HepG2 (cell line): ENCODE data around the gene SOX9. TPM values are rescaled to one million over a fixed set of nuclear protein-coding genes. Genes with fewer than 3 reads are reported as not detected.
A peak's percentile ranks its signal among the peaks of the same experiment; 100 is the strongest.

Source experiments
- AGO2 ChIP-seq: fragments of 200-400 bp; formaldehyde crosslinking; optimal IDR thresholded peaks from 2 replicates; pipeline ENCODE3; 2017; ENCODE audit warnings: mild to moderate bottlenecking, low read depth, low read length, moderate library complexity
- CAMTA2 ChIP-seq: sonication (generic); formaldehyde crosslinking; IDR thresholded peaks from 2 replicates; pipeline ENCODE4 v1.4.0; 2020; ENCODE audit warnings: mild to moderate bottlenecking, missing genetic modification reagents, borderline replicate concordance
- FOXC1 ChIP-seq: sonication (generic); formaldehyde crosslinking; IDR thresholded peaks from 2 replicates; pipeline ENCODE4 v1.8.0; 2022; ENCODE audit warnings: mild to moderate bottlenecking, missing genetic modification reagents, borderline replicate concordance
- MAZ ChIP-seq, 2 experiments: sonication (generic) in 1 of 2; formaldehyde crosslinking in 1 of 2; IDR thresholded peaks; 2 replicates each; pipeline versions ENCODE4 v1.5.0 to v1.6.1; 2012 to 2020; ENCODE audit warnings: low read depth in 2 of 2, mild to moderate bottlenecking in 2 of 2, borderline replicate concordance in 1 of 2, improper control_type of control experiment in 1 of 2, low read length in 1 of 2, missing genetic modification reagents in 1 of 2, moderate library complexity in 1 of 2
- MTF2 ChIP-seq: sonication (generic); formaldehyde crosslinking; IDR thresholded peaks from 2 replicates; pipeline ENCODE4 v1.5.0; 2020; ENCODE audit warnings: missing genetic modification reagents, borderline replicate concordance
- PCBP1 ChIP-seq: fragments of 200-400 bp; formaldehyde crosslinking; IDR thresholded peaks from 2 replicates; pipeline ENCODE4 v1.6.1; 2017; ENCODE audit warnings: mild to moderate bottlenecking, low read depth, low read length, borderline replicate concordance
- PHF8 ChIP-seq: sonication (generic); formaldehyde crosslinking; IDR thresholded peaks from 2 replicates; pipeline ENCODE4 v1.5.0; 2020; ENCODE audit warnings: missing genetic modification reagents
- PLRG1 ChIP-seq: fragments of 450-650 bp; conservative IDR thresholded peaks from 2 replicates; pipeline ENCODE4 v1.6.1; 2016
- WIZ ChIP-seq: sonication (generic); formaldehyde crosslinking; IDR thresholded peaks from 2 replicates; pipeline ENCODE4 v1.5.1; 2020; ENCODE audit warnings: mild to moderate bottlenecking, missing genetic modification reagents
- ZBTB1 ChIP-seq: sonication (generic); formaldehyde crosslinking; IDR thresholded peaks from 2 replicates; pipeline ENCODE4 v1.4.0; 2020; ENCODE audit warnings: missing genetic modification reagents, borderline replicate concordance
- ZBTB44 ChIP-seq: sonication (generic); formaldehyde crosslinking; IDR thresholded peaks from 2 replicates; pipeline ENCODE4 v1.4.0; 2020; ENCODE audit warnings: missing genetic modification reagents
- ZNF256 ChIP-seq: sonication (generic); formaldehyde crosslinking; conservative IDR thresholded peaks from 2 replicates; pipeline ENCODE4 v1.4.0; 2020; ENCODE audit warnings: missing genetic modification reagents
- ZNF34 ChIP-seq: sonication (generic); formaldehyde crosslinking; IDR thresholded peaks from 2 replicates; pipeline ENCODE4 v1.4.0; 2020; ENCODE audit warnings: mild to moderate bottlenecking, missing genetic modification reagents, borderline replicate concordance
- ZNF382 ChIP-seq: sonication (generic); formaldehyde crosslinking; IDR thresholded peaks from 2 replicates; pipeline ENCODE4 v1.5.0; 2020; ENCODE audit warnings: missing genetic modification reagents, mild to moderate bottlenecking, borderline replicate concordance
- ZNF629 ChIP-seq: sonication (generic); formaldehyde crosslinking; conservative IDR thresholded peaks from 2 replicates; pipeline ENCODE4 v1.5.0; 2020; ENCODE audit warnings: missing genetic modification reagents
- ZNF883 ChIP-seq: sonication (generic); formaldehyde crosslinking; IDR thresholded peaks from 2 replicates; pipeline ENCODE4 v1.5.1; 2020; ENCODE audit warnings: mild to moderate bottlenecking, missing genetic modification reagents; ENCODE audit errors: not compliant biosample characterization
- polyA plus RNA-seq, 8 experiments: library from polyadenylated mRNA; depleted of rRNA in 3 of 8; stranded (reverse) in 7 of 8; unstranded in 1 of 8; fragments of >200 nt; fragmentation: Illumina TruSeq in 4 of 8; extraction: Trizol in 4 of 8; gene quantifications; 2 replicates each; pipeline versions ENCODE4 v1.2.1 to v1.2.3, GENCODE V29; 2011 to 2016; ENCODE audit warnings: low read depth in 4 of 8, missing spikeins in 1 of 8, mixed read lengths in 1 of 8; ENCODE audit not compliant: insufficient read depth in 1 of 8
- total RNA-seq, 5 experiments: library from RNA; depleted of rRNA; stranded (reverse); fragments of >200 nt; fragmentation: Illumina TruSeq; extraction: Trizol; gene quantifications; 2 replicates each; pipeline ENCODE4 v1.2.3, GENCODE V29; 2016; ENCODE audit warnings: low read depth in 1 of 5
- TF ChIP-seq, protein P1 (sequence below): sonication (generic); formaldehyde crosslinking; conservative IDR thresholded peaks from 2 replicates; pipeline ENCODE4 v1.8.0; 2022; ENCODE audit warnings: missing genetic modification reagents
- TF ChIP-seq, protein P2 (sequence below): IDR thresholded peaks from 2 replicates; pipeline ENCODE4 v1.6.1; 2016; ENCODE audit warnings: mild to moderate bottlenecking, missing biosample characterization, missing genetic modification reagents
- TF ChIP-seq, protein P3 (sequence below): sonication (generic); formaldehyde crosslinking; IDR thresholded peaks from 2 replicates; pipeline ENCODE4 v1.8.1; 2022; ENCODE audit warnings: low read depth, mild to moderate bottlenecking, missing genetic modification reagents
- TF ChIP-seq, protein P4 (sequence below): sonication (generic); formaldehyde crosslinking; IDR thresholded peaks from 2 replicates; pipeline ENCODE4 v1.5.0; 2020; ENCODE audit warnings: missing genetic modification reagents

The SOX9 gene
- total and polyA plus RNA-seq, 2 of the 13 experiments (the other 11 are each of a cell fraction or from before 2014, with no cell fraction given) = 16.1 to 27.6 TPM

GRCh38 chr17:72092710-72093322 lies 28.0 kb upstream of the SOX9 start (continued):
- TF ChIP-seq, protein P1, sequence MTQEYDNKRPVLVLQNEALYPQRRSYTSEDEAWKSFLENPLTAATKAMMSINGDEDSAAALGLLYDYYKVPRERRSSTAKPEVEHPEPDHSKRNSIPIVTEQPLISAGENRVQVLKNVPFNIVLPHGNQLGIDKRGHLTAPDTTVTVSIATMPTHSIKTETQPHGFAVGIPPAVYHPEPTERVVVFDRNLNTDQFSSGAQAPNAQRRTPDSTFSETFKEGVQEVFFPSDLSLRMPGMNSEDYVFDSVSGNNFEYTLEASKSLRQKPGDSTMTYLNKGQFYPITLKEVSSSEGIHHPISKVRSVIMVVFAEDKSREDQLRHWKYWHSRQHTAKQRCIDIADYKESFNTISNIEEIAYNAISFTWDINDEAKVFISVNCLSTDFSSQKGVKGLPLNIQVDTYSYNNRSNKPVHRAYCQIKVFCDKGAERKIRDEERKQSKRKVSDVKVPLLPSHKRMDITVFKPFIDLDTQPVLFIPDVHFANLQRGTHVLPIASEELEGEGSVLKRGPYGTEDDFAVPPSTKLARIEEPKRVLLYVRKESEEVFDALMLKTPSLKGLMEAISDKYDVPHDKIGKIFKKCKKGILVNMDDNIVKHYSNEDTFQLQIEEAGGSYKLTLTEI (CRISPR knock-in tag) = no peak
- TF ChIP-seq ZNF256 (CRISPR knock-in tag) (0 out of 2 replicates have a peak, but pooled peaks have one; percentile 56), CAMTA2 (CRISPR knock-in tag) (no peak), WIZ (CRISPR knock-in tag) (no peak; the same call in 1 of the 2 replicates), ZNF629 (CRISPR knock-in tag) (peak; percentile 61), ZBTB44 (CRISPR knock-in tag) (0 out of 2 replicates have a peak, but pooled peaks have one; percentile 43), ZNF34 (no peak), ZBTB1 (no peak), PCBP1 (no peak), AGO2 (no peak), ZNF382 (CRISPR knock-in tag) (no peak), ZNF883 (CRISPR knock-in tag) (no peak), MAZ (IDR thresholded peaks at IDR 0.05; ENCODE audit: borderline replicate concordance, low read depth, low read length) (no peak), MAZ (CRISPR knock-in tag; IDR thresholded peaks at IDR 0.05; ENCODE audit: low read depth) (peak; percentile 76; the same call in 1 of the 2 replicates), FOXC1 (CRISPR knock-in tag) (no peak; the same call in 1 of the 2 replicates), PLRG1 (no peak), PHF8 (CRISPR knock-in tag) (no peak), MTF2 (CRISPR knock-in tag) (0 out of 2 replicates have a peak, but pooled peaks have one; percentile 36)
- TF ChIP-seq, protein P2, sequence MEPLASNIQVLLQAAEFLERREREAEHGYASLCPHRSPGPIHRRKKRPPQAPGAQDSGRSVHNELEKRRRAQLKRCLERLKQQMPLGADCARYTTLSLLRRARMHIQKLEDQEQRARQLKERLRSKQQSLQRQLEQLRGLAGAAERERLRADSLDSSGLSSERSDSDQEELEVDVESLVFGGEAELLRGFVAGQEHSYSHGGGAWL (CRISPR knock-in tag) = no peak
- TF ChIP-seq, protein P3, sequence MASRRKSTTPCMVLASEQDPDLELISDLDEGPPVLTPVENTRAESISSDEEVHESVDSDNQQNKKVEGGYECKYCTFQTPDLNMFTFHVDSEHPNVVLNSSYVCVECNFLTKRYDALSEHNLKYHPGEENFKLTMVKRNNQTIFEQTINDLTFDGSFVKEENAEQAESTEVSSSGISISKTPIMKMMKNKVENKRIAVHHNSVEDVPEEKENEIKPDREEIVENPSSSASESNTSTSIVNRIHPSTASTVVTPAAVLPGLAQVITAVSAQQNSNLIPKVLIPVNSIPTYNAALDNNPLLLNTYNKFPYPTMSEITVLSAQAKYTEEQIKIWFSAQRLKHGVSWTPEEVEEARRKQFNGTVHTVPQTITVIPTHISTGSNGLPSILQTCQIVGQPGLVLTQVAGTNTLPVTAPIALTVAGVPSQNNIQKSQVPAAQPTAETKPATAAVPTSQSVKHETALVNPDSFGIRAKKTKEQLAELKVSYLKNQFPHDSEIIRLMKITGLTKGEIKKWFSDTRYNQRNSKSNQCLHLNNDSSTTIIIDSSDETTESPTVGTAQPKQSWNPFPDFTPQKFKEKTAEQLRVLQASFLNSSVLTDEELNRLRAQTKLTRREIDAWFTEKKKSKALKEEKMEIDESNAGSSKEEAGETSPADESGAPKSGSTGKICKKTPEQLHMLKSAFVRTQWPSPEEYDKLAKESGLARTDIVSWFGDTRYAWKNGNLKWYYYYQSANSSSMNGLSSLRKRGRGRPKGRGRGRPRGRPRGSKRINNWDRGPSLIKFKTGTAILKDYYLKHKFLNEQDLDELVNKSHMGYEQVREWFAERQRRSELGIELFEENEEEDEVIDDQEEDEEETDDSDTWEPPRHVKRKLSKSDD (CRISPR knock-in tag) = peak; percentile 74; the same call in 1 of the 2 replicates
- TF ChIP-seq, protein P4, sequence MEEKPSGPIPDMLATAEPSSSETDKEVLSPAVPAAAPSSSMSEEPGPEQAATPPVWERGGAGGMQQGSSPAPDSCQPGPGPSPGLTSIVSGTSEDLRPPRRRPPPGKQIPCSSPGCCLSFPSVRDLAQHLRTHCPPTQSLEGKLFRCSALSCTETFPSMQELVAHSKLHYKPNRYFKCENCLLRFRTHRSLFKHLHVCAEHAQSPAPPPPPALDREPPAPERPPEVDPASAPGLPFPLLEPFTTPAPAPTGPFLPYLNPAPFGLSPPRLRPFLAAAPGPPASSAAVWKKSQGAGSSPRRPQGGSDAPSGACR (CRISPR knock-in tag) = peak; percentile 84; the same call in 1 of the 2 replicates
